Glomerular visceral epithelial cell (primary cell): Measurements from ENCODE around the gene MBD3L4.
"Not testable (repeated sequence)": the region's sequence is repeated elsewhere in the genome, so short reads cannot be mapped to it uniquely, and the experiment has no call there.

ENCODE experiments used
- DNase-seq: peaks from one replicate; pipeline ENCODE4 v3.0.0-alpha.2; 2016; ENCODE audit errors: extremely low spot score

The MBD3L4 gene

DNA sequence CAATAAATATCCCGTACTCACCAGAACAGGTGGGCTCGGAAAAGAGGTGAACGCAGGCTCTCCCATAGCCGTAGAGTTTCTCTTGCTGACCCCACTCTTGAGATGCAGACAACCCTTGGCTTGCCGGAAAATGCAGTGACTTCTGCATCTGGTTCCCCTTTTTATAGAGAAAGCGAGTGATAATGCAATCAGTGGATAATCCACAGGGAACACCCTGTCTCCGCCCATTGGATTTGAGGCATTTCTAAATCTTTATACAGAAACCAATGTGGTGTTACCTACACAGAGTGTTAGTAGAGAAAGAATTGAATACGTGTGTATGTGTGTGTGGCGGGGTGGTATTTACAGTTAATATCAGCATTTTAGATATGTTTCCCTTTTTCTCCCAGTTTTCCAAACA is at the start of gene MBD3L4:
MBD3L4 (minus strand) TSS at position 101 of the 400 bp plus-strand sequence; CDS start at position 66, 35 bp downstream.
- not testable (repeated sequence) for DNase-seq

DNA sequence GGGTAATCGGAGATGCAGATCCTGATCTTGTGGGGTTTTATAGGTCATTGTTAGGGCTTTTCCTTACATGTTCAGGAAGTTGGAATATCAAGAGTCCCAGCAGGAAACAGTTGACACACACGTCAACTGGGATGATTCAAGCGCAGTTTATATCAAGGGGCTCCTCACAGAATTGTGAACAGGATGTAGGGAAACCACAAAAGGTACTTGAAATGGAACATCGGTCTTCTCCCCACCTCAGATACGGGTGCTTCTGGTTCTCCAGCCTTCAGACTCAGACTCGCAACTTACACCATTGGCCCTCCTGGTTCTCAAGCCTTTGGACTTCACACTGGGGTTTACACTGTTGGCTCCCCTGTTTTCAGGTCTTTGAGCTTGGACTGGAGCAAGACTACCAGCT is 49.0 kb upstream of the MBD3L4 start:
- no peak for DNase-seq

- DNase-seq = no peak
These were observed 43.3 kb upstream of the MBD3L4 start for GRCh38 chr19:7083076-7083956.

GRCh38 chr19:7078008-7078407 is 38.0 kb upstream of the MBD3L4 start:
- no peak for DNase-seq

DNA sequence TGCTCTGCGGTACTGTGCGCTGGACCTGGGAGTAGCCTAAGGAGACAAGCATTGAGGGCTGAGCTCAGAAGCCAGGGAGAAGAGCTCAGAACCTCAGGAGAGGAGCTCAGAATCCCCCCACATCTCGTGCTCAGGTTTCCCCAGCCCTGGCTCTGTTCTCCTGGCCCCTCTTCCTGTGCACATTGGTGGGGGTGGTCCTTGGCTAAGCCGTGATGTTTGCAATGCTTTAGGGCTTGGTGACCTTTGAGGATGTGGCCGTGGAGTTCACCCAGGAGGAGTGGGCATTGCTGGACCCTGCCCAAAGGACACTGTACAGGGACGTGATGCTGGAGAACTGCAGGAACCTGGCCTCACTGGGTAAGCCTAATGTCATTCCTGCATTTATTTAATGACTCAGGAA is 36.2 kb upstream of the MBD3L4 start:
- DNase-seq = no peak

DNA sequence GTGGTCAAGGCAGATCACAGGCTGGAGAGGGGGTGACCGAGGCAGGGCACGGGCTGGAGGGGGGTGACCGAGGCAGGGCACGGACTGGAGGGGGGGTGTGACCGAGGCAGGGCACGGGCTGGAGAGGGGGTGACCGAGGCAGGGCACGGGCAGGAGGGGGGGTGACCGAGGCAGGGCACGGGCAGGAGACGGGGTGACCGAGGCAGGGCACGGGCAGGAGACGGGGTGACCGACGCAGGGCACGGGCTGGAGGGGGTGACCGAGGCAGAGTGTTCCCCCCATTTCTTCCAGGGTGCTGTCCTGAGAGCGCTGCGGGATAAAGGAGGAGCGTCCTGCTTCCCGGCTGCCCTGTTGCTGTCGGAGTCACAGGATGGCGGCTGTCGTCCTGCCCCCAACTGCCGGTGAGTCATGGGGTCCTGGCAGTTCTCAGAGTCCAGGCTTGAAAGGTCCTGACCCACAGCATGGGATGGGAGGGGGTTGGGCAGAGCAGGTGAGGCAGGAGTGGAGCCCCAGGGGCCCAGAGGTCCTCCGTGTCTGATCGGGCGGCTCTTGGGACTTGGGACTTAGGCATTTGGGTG is 34.8 kb upstream of the MBD3L4 start:
- DNase-seq = no peak

GRCh38 chr19:7072541-7072940 is 32.6 kb upstream of the MBD3L4 start:
- DNase-seq = no peak

DNA sequence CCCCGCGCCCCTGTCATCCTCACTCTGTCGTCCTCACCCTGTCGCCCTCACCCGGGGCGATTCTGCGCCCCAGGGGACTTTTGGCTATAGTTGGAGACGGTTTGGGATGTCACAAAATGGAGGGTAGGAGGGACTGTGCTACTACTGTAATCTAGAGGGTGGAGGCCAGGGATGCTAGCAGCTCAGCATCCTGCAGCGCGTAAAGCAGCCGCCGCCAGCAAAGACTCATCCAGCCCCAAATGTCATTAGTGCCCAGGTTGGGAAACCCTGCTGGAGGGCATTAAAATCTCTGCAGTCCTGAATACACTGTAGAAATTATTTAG is 29.9 kb upstream of the MBD3L4 start:
- peak; percentile 7 for DNase-seq

DNA sequence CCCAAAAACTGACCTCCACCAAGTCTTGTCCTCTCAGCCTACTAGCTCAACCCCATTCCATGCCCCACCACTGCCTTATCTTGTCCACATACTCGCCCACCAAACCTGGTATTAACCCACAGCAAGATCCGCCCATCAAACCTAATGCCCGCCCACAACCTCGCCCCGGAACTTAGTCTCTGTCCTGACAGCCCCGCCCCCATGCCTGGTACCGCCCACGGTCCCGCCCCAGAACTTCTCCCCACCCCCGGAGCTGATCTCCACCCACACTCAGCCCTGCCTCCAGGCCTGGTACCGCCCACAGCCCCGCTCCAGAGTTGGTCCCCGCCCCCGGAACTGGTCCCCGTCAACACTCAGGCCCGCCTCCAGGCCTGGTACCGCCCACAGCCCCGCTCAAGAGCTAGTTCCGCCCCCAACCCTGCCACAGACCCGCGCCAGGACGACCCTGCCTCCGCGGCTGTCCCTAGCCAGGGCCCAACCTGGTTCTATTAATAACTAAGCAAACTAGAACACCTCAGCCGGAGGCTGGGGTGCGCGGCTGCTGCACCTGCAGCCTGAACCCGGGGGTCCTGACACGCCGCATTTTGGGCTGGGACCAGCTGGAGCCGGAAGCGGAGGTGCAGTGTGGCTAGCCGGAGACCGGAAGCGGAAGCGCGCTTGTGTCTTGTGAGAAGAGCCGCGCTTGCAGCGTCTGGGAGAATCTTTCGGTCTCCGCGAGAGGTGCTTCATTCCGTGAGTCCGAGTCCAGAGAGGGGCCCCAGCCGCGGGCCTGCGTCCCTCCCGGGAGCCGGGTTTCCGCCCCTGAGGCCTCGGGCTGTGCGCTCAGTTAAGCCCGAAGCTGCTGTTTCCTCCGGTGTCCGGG is 29.3 kb upstream of the MBD3L4 start, which contains the start of gene ZNF557:
ZNF557 (plus strand) TSS at position 662 of the 862 bp plus-strand sequence. CDS start 5,372 bp downstream, outside the sequence.
- DNase-seq = peak; percentile 97

GRCh38 chr19:7068599-7068998 is 28.6 kb upstream of the MBD3L4 start:
- no peak for DNase-seq

GRCh38 chr19:7067716-7068115 is 27.7 kb upstream of the MBD3L4 start:
- no peak for DNase-seq

DNA sequence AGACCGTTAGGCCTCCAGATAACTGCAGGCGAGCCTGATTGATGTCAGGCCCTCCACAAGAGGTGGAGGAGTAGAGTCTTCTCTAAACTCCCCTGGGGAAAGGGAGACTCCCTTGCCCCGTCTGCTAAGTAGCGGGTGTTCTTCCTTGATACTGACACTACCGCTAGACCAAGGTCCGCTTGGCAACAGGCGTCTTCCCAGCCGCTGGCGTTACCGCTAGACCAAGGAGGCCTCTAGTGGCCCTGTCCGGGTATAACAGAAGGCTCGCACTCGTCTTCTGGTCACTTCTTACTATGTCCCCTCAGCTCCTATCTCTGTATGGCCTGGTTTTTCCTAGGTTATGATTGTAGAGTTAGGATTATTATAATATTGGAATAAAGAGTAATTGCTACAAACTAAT is 27.1 kb upstream of the MBD3L4 start:
- not testable (repeated sequence) for DNase-seq

- no peak for DNase-seq
These were observed 23.9 kb upstream of the MBD3L4 start for GRCh38 chr19:7063764-7064418.

GRCh38 chr19:7063339-7063738 is 23.4 kb upstream of the MBD3L4 start:
- DNase-seq = no peak

DNA sequence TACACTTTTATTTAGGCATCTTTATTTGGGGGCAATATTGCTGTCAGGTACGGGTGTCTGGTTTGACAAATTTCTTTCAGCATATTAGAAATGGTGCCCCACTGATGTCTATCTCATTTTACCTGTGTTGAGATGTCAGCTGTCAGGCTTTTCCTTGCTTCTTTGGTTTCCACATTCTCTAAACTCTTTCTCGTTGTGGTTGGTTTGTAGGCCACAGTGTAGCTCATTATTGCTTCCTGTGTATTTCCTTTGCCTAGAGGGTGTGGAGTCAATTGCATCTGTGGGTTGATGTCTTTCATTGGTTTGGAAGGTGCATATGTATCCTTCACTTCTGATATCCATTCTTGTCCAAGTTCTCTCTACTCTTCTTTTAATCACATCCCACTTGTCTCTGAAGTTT is 20.0 kb upstream of the MBD3L4 start:
- not testable (repeated sequence) for DNase-seq

DNA sequence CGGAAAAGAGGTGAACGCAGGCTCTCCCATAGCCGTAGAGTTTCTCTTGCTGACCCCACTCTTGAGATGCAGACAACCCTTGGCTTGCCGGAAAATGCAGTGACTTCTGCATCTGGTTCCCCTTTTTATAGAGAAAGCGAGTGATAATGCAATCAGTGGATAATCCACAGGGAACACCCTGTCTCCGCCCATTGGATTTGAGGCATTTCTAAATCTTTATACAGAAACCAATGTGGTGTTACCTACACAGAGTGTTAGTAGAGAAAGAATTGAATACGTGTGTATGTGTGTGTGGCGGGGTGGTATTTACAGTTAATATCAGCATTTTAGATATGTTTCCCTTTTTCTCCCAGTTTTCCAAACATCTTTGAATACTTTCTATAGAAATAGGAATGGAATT is 18.6 kb upstream of the MBD3L4 start, which contains the start of gene MBD3L3:
MBD3L3 (minus strand) TSS at position 101 of the 400 bp plus-strand sequence; CDS start at position 30, 71 bp downstream.
- DNase-seq = not testable (repeated sequence)

GRCh38 chr19:7056371-7056770 is 16.4 kb upstream of the MBD3L4 start:
- not testable (repeated sequence) for DNase-seq

GRCh38 chr19:7055679-7056078 is 15.7 kb upstream of the MBD3L4 start:
- not testable (repeated sequence) for DNase-seq

DNA sequence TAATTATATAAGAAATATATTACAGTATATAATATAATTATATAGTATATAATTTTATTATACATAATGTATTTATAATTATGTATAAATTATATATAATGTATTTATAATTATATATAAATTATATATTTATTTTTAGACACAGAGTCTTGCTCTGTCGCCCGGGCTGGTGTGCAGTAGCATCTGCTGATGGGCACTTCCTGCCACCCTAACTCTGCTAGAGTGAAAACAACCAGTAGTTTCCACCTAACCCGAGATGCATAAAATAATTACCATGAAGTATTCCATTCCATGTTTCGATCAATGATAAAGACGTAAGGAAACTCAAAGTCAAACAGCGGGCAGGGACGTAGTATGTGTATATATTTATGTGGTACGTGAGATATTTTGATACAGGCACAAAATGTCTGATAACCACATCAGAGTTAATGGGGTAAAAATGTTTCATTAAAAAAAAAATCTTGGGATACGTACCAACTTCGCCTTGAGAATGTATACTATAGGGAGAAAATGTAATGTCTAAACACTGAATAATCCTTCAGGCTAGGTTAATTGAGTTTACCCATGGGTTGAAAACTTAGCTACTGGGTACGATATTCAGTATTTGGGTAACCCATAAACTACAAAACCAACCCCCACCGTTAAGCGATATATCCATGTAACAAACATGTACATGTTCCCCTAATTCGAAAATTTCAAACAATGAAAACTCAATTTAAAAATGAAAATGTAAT is 14.8 kb upstream of the MBD3L4 start:
- DNase-seq = not testable (repeated sequence)

GRCh38 chr19:7052896-7053295 is 12.9 kb upstream of the MBD3L4 start:
- not testable (repeated sequence) for DNase-seq

DNA sequence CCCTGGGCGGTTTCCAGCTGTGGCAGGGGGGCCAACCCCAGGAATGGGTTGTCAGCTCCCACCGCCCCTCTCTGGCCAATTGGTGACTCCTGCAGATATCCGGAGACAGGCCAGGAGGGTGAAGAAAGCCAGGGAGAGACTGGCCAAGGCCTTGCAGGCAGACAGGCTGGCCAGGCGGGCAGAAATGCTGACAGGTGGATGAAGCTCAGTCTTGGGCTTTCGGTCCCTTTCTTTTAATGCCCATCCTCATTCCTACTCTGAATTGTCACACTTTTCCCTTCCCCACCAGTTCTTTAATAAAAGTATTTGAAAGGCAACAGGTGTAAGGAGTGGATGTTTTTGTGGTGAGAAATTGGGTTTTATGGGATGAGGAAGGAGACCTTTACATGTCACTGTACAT is 11.4 kb upstream of the MBD3L4 start:
- not testable (repeated sequence) for DNase-seq
